Transverse colon (tissue), 4 donors: ENCODE data around the gene CYP2E1. TPM values are rescaled to one million over a fixed set of nuclear protein-coding genes. Genes with fewer than 3 reads are reported as not detected.
"Not testable (repeated sequence)": the region's sequence is repeated elsewhere in the genome, so short reads cannot be mapped to it uniquely, and the experiment has no call there.

Experiments
- DNase-seq: peaks from one replicate; pipeline ENCODE4 v3.0.0-alpha.2; 2019
- H3K27ac ChIP-seq, 4 donors: fragments of 200-600 bp; sonication (generic); 2 replicates each; pipeline ENCODE4 v1.5.1; 2016 to 2018; ENCODE audit warnings: inconsistent platforms in 4 of 4
- H3K27me3 ChIP-seq: fragments of 200-600 bp; sonication (generic); 2 replicates; pipeline ENCODE4 v1.5.1; 2017; ENCODE audit warnings: inconsistent platforms
- H3K36me3 ChIP-seq, 4 donors: fragments of 200-600 bp; sonication (generic); 2 replicates each; pipeline ENCODE4 v1.5.1; 2017 to 2019; ENCODE audit warnings: inconsistent platforms in 4 of 4
- H3K4me1 ChIP-seq, 4 donors: fragments of 200-600 bp; sonication (generic); 2 replicates each; pipeline ENCODE4 v1.5.1; 2017 to 2020; ENCODE audit warnings: inconsistent platforms in 4 of 4
- H3K4me3 ChIP-seq, 4 donors: fragments of 200-600 bp; sonication (generic); 1 replicate in 1 of 4; 2 replicates in 3 of 4; pipeline versions ENCODE4 v1.5.1 to v1.6.1; 2017 to 2019; ENCODE audit warnings: inconsistent platforms in 4 of 4
- H3K9me3 ChIP-seq, 2 donors: fragments of 200-600 bp; sonication (generic); 2 replicates each; pipeline ENCODE4 v1.5.1; 2017 to 2019; ENCODE audit warnings: inconsistent platforms in 2 of 2
- EP300 ChIP-seq: sonication (generic); formaldehyde crosslinking; IDR thresholded peaks from one replicate; pipeline ENCODE4 v1.6.1; 2017; ENCODE audit warnings: antibody characterized with exemption, low read depth
- POLR2A ChIP-seq: fragments of 450-650 bp; IDR thresholded peaks from one replicate; pipeline ENCODE4 v1.6.1; 2016; ENCODE audit warnings: antibody characterized with exemption, mild to moderate bottlenecking, moderate library complexity
- POLR2AphosphoS5 ChIP-seq, 3 donors: sonication (generic); formaldehyde crosslinking; IDR thresholded peaks; one replicate each; pipeline ENCODE4 v1.6.1; 2016; ENCODE audit warnings: antibody characterized with exemption in 3 of 3
- WGBS, 2 donors: methylation state at CpG; one replicate each; pipeline ENCODE4 v1.1.5; 2018; ENCODE audit warnings: low coverage in 1 of 2; 5-methylcytosine and 5-hydroxymethylcytosine counted together
- in situ Hi-C, 4 donors: fragments of 200-750 bp; cut with MboI; loops; one replicate each; pipeline versions ENCODE4 v1.15.0 to v1.15.1; 2017; ENCODE audit warnings: low sequenced_read_pairs in 3 of 4, low pct_ligation_motif_present in 1 of 4, low pct_unique_long_range_greater_than_20kb in 1 of 4
- intact Hi-C: fragments of 100-400 bp; cut with DNase I; formaldehyde crosslinking; loops from one replicate; pipeline ENCODE4 v1.15.1; 2023; ENCODE audit warnings: low total_unique reads
- total RNA-seq, 4 donors: library from RNA; depleted of rRNA; stranded (reverse); fragments of >200 nt; gene quantifications; one replicate each; pipeline ENCODE4 v1.1.0, GENCODE V29; 2016
- TF ChIP-seq, protein P1 (sequence below), 5 experiments: fragments of 200-600 bp in 3 of 5; fragments of 450-650 bp in 2 of 5; sonication (generic) in 3 of 5; IDR thresholded peaks; 1 replicate in 2 of 5; 2 replicates in 3 of 5; pipeline ENCODE4 v1.5.1; 2016 to 2017; ENCODE audit warnings: antibody characterized with exemption in 5 of 5, inconsistent platforms in 3 of 5, mild to moderate bottlenecking in 2 of 5, moderate library complexity in 1 of 5

Gene CYP2E1
- total RNA-seq, 4 donors from 2014 or later = 0.64 to 3.4 (median 0.96) TPM; not detected in 1

DNA sequence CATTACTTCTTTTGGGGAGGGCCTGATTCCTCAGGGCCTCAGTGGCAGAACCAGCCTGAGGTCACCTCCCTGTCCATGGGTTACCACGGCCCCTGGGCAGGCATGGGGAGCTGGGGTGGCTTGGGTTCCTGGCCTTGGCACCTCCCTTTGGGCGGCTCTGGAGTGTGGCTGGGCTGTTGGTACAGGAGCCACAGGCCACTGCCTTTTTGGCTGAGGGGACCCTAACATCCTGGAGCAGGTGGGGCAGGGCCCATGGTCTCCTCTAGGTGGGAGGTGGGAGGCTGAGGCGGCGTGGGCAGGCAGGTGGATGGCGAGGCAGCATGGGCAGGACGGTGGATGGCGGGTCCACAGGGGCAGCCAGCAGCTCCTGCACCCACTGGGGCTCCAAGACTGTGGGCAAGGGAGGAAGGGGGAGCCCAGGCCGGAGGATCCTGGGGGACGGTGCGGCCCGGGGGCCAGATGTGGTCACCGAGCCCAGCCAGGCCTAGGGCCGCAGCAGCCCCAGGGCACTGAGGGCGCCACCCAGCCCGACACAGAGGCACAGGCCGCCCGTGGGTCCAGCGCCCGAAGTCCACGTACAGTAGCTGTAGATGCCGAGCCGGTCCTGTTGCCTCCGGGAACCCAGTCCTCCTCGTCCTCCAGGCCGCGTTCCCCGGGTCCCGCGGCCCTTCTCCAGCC lies 40.6 kb downstream of the CYP2E1 start:
- intact Hi-C loops = no loop called here
- DNase-seq = no peak
- 88% methylated on average over 29 of the region's 29 CpGs; no CpG with 5 or more reads in 1 of the 2 donors for WGBS, 2 donors
- Histone ChIP-seq H3K27ac (no peak overlapping the region), H3K4me1 (no peaks in the 10 kb centered on the region), H3K36me3 (no peaks in the 10 kb centered on the region), H3K9me3 (peaks cover 0 to under 1% of the 10 kb centered on the region in 2 donors), H3K4me3 (no peak overlapping the region), H3K27me3 (peaks cover 10% of the 10 kb centered on the region)
- in situ Hi-C loops = no loop called here
- no peak for TF ChIP-seq EP300
- TF ChIP-seq, protein P1, sequence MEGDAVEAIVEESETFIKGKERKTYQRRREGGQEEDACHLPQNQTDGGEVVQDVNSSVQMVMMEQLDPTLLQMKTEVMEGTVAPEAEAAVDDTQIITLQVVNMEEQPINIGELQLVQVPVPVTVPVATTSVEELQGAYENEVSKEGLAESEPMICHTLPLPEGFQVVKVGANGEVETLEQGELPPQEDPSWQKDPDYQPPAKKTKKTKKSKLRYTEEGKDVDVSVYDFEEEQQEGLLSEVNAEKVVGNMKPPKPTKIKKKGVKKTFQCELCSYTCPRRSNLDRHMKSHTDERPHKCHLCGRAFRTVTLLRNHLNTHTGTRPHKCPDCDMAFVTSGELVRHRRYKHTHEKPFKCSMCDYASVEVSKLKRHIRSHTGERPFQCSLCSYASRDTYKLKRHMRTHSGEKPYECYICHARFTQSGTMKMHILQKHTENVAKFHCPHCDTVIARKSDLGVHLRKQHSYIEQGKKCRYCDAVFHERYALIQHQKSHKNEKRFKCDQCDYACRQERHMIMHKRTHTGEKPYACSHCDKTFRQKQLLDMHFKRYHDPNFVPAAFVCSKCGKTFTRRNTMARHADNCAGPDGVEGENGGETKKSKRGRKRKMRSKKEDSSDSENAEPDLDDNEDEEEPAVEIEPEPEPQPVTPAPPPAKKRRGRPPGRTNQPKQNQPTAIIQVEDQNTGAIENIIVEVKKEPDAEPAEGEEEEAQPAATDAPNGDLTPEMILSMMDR (IDR thresholded peaks at IDR 0.05) = no peak

DNA sequence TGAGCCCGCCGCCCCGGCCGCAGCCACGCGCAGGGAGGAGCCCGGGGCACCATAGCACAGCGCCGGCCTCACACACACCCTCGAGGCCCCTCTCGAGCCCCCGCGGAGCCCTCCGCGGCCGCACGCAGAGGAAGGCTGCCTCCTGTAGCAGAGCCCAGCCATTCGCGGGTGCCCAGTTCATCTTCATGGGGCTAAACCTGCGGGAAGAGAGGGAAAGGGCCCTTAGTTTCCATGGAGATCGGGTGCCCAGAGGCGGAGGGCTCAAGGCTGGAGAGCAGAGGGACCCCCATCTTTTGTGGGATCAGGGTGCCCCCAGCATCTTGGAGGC lies 41.1 kb downstream of the CYP2E1 start:
- TF ChIP-seq, protein P1 (IDR thresholded peaks at IDR 0.05) = no peak
- TF ChIP-seq POLR2AphosphoS5 (IDR thresholded peaks at IDR 0.05) = no peak
- no peak for TF ChIP-seq POLR2A
- no peak for TF ChIP-seq EP300
- intact Hi-C loops (no loop called here), in situ Hi-C loops (no loop called here)
- WGBS, 2 donors = 88% methylated on average over 22 of the region's 22 CpGs; no CpG with 5 or more reads in 1 of the 2 donors
- H3K4me1 ChIP-seq = no peaks in the 10 kb centered on the region
- H3K36me3 ChIP-seq = no peaks in the 10 kb centered on the region
- no peak overlapping the region for H3K27ac ChIP-seq
- no peak overlapping the region for H3K4me3 ChIP-seq
- H3K27me3 ChIP-seq = peaks cover 10% of the 10 kb centered on the region
- peaks cover 4 to 5% of the 10 kb centered on the region in 2 donors for H3K9me3 ChIP-seq
- no peak for DNase-seq

DNA sequence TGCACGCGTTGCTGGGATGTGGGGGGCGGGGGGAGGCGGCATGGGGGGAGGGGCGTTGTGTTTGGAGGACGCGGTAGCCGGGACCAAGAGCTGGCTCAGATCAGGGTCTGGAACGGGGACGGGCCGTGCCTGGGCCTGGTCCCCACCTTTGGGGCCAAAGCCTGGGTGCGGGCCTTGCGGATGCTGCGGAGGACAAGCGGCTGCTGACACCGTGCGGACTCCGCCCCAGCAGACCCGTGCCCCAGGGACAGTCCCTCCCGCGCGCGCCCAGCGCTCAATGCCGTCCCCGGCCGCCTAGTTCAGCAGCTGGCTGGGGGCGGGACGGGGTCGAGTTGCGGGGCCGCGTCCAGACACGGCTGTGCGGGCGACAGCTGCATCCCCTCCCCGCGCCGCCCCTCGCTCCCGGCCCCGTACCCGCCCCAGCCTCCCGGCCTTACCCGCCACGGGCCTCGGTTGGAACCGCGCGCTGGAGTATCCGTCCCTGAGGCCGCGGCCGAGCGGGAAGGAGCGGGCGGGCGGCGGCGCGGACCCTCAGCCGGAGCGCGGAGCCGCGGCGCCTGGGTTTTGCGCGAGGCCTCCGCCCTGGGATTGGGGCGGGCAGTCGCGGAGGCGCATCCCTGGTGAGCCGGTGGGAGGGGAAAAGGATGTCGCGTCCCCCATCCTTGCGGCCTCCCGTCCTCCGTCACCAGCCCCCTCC lies 41.8 kb downstream of the CYP2E1 start:
- H3K4me1 ChIP-seq, H3K27ac ChIP-seq, H3K9me3 ChIP-seq, intact Hi-C loops, H3K36me3 ChIP-seq, in situ Hi-C loops, DNase-seq, H3K4me3 ChIP-seq, H3K27me3 ChIP-seq: not testable (repeated sequence)
- WGBS, 2 donors = no CpG with 5 or more reads among the region's 80 CpGs

DNA sequence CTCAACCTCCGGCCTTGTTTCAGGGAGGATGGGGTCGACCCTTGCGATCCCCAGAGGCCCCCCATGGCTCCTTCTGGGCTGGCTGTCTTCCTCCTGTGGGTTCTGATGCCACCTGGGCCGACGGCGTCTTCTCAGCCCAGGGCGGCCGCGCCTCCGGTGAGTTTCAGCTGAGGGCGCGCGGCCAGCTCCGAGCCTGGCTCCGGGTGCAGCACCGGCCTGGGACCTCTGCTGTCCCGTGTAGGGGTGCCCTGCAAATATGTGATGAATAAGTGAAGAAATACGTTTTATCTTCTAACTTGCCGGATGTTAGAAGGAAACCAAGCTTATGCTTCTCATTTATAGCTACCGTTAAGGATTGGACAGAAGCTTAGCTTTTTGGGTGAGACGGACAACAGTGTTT lies 42.6 kb downstream of the CYP2E1 start:
- 60% methylated on average over 16 of the region's 21 CpGs; no CpG with 5 or more reads in 1 of the 2 donors for WGBS, 2 donors

DNA sequence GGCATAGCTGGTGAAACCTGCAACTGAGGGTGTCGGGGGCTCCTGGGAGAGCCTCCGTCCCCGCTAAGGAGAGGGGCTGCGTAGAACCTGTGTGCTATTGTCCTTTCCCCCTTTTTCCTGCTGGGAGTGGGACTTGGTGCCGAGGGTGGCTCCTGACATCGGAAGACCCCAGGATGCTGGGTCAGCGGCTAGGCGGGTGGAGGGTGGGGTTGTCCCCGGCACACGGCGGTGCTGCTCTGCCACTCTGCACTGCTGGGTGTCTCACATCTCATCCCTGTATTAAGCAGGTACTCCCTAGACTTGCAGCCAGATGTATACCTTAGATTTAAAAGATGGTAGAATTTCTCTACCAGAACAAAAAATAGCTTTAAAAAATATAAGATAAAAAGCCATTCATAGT lies 44.9 kb downstream of the CYP2E1 start:
- H3K4me3 ChIP-seq, H3K36me3 ChIP-seq, intact Hi-C loops, DNase-seq, H3K9me3 ChIP-seq, H3K4me1 ChIP-seq, in situ Hi-C loops, H3K27me3 ChIP-seq, H3K27ac ChIP-seq: not testable (repeated sequence)
- 98% methylated on average over 8 of the region's 11 CpGs; no CpG with 5 or more reads in 1 of the 2 donors for WGBS, 2 donors

More for the DNA sequence above, 42.6 kb downstream of the CYP2E1 start:
- H3K4me1 ChIP-seq, in situ Hi-C loops, H3K9me3 ChIP-seq, H3K27me3 ChIP-seq, H3K4me3 ChIP-seq, DNase-seq, intact Hi-C loops, H3K27ac ChIP-seq, H3K36me3 ChIP-seq: not testable (repeated sequence)

DNA sequence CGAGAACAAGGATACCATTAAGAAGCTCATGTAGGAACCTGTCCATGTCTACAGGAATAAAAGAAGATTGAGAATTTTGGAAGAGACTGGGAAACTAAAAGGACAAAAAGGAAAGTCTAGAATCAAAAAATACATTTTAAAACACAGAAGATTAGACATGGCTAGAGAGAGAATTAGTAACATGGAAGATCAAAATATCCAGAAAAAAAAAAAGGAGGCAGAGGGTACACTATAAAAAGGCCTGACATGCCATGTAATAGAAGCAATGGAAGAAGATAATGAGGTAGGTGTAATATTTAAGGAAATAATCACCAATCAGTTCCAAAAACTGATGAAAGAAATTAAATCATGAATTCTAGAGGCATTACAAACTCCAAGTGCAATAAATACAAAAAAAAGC lies 46.3 kb downstream of the CYP2E1 start:
- H3K4me3 ChIP-seq, intact Hi-C loops, DNase-seq, H3K27ac ChIP-seq, H3K9me3 ChIP-seq, H3K4me1 ChIP-seq, H3K27me3 ChIP-seq, H3K36me3 ChIP-seq, in situ Hi-C loops: not testable (repeated sequence)
- 81 to 87% methylated on average over 1 of the region's 1 CpG for WGBS, 2 donors

DNA sequence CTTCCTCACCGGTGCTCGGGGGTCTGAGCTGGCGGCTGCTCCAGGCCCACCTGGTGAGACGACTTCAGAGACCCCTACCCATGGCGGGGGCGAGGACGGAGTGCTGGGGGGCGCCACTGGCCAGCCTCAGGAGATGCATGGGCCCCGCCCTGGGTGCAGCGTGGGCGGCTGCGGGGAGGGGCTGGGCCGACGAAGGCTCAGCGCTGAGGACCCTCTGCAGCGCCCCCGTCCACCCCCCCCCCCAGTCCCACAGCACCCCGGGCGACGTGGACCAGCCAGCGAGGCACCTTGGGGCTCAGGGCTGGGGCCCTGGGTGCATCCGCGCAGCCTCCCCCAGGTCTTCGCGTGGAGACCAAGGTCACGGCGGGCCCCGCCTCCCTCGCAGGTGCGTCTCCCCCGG lies 49.9 kb downstream of the CYP2E1 start:
- H3K27me3 ChIP-seq, H3K4me3 ChIP-seq, H3K4me1 ChIP-seq, DNase-seq, in situ Hi-C loops, intact Hi-C loops, H3K36me3 ChIP-seq, H3K27ac ChIP-seq, H3K9me3 ChIP-seq: not testable (repeated sequence)
- WGBS, 2 donors = no CpG with 5 or more reads among the region's 31 CpGs
